ENCODE data around the gene NHS. TPM values are rescaled to one million over a fixed set of nuclear protein-coding genes. Genes with fewer than 3 reads are reported as not detected.

The NHS gene
- total and polyA plus RNA-seq, 2 of the 13 experiments (the other 11 are each of a cell fraction or from before 2014, with no cell fraction given) = 0.02 TPM; not detected in 1

DNA sequence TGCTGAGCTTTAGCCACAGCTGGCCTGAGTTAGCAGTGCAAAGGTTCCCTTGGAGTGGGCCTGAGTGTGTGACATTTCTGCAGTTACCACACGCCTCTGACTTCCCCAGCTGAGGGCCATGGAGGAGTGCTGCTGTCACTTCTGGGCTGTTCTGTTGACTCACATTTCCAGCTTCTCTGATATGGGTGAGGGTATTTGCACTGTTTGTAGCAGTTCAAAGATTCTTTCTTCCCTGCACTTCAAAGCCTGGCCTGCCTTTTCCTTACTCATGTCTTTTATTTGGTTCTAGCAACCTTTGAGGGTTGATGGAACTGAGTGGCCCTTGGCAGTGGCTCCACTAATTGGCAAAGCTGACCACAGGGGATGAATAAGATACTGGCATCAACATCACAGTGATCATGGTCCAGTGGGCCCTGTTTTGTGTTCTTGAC is 335.9 kb downstream of the NHS start (continued):
- TF ChIP-seq TGIF2 (CRISPR knock-in tag; IDR thresholded peaks at IDR 0.05) = peak; percentile 81; the same call in 1 of the 2 replicates
- peak; percentile 55; the same call in 1 of the 2 replicates for TF ChIP-seq TCF7 (IDR thresholded peaks at IDR 0.05; ENCODE audit: low read depth)
- 0 out of 2 replicates have a peak, but pooled peaks have one; percentile 29 for TF ChIP-seq KDM6A (CRISPR knock-in tag; IDR thresholded peaks at IDR 0.05; ENCODE audit: low read depth)
- peak; percentile 43 for TF ChIP-seq FOSL2 (CRISPR knock-in tag; IDR thresholded peaks at IDR 0.05)
- TF ChIP-seq, protein P1, sequence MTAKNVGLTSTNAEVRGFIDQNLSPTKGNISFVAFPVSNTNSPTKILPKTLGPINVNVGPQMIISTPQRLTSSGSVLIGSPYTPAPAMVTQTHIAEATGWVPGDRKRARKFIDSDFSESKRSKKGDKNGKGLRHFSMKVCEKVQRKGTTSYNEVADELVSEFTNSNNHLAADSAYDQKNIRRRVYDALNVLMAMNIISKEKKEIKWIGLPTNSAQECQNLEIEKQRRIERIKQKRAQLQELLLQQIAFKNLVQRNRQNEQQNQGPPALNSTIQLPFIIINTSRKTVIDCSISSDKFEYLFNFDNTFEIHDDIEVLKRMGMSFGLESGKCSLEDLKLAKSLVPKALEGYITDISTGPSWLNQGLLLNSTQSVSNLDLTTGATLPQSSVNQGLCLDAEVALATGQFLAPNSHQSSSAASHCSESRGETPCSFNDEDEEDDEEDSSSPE (CRISPR knock-in tag; IDR thresholded peaks at IDR 0.05) = no peak
- no peak for TF ChIP-seq ZKSCAN8 (CRISPR knock-in tag; IDR thresholded peaks at IDR 0.05; ENCODE audit: borderline replicate concordance)
- TF ChIP-seq, protein P2, sequence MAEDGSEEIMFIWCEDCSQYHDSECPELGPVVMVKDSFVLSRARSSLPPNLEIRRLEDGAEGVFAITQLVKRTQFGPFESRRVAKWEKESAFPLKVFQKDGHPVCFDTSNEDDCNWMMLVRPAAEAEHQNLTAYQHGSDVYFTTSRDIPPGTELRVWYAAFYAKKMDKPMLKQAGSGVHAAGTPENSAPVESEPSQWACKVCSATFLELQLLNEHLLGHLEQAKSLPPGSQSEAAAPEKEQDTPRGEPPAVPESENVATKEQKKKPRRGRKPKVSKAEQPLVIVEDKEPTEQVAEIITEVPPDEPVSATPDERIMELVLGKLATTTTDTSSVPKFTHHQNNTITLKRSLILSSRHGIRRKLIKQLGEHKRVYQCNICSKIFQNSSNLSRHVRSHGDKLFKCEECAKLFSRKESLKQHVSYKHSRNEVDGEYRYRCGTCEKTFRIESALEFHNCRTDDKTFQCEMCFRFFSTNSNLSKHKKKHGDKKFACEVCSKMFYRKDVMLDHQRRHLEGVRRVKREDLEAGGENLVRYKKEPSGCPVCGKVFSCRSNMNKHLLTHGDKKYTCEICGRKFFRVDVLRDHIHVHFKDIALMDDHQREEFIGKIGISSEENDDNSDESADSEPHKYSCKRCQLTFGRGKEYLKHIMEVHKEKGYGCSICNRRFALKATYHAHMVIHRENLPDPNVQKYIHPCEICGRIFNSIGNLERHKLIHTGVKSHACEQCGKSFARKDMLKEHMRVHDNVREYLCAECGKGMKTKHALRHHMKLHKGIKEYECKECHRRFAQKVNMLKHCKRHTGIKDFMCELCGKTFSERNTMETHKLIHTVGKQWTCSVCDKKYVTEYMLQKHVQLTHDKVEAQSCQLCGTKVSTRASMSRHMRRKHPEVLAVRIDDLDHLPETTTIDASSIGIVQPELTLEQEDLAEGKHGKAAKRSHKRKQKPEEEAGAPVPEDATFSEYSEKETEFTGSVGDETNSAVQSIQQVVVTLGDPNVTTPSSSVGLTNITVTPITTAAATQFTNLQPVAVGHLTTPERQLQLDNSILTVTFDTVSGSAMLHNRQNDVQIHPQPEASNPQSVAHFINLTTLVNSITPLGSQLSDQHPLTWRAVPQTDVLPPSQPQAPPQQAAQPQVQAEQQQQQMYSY (CRISPR knock-in tag; IDR thresholded peaks at IDR 0.05) = no peak
- TF ChIP-seq POGZ (CRISPR knock-in tag; IDR thresholded peaks at IDR 0.05) = no peak

GRCh38 chrX:17713288-17713687 is 338.3 kb downstream of the NHS start:
- ChIA-PET POLR2A (no interaction called here), CTCF (ENCODE audit: low intra/inter-chr PET ratio, low total read pairs) (no interaction called here)
- no peak overlapping the region for H3K4me3 ChIP-seq (replicated peaks in 1 of 3; ENCODE audit: insufficient read depth in 1 of 3, low read depth in 2 of 3, low read length in 3 of 3)
- in situ Hi-C loops (cut with HindIII; ENCODE audit: extremely low pct_ligation_motif_present, low pct_unique_long_range_greater_than_20kb) (no loop called here), intact Hi-C loops (cut with micrococcal nuclease; ENCODE audit: unreplicated experiment) (no loop called here)
- H3K27me3 ChIP-seq (ENCODE audit: control insufficient read depth in 1 of 2, insufficient read depth in 2 of 2, low read length in 2 of 2) = no peaks in the 10 kb centered on the region
- H3K79me2 ChIP-seq (ENCODE audit: insufficient read depth, low read length) = no peaks in the 10 kb centered on the region
- H3K4me1 ChIP-seq (ENCODE audit: insufficient read depth, low read length) = peaks cover 43% of the 10 kb centered on the region
- no peak overlapping the region for H3K27ac ChIP-seq (ENCODE audit: extremely low read length, insufficient read depth, low read length)
- H2AFZ ChIP-seq (ENCODE audit: low read length) = no peak overlapping the region
- FAIRE-seq (no peak), ATAC-seq (no peak), DNase-seq (ENCODE audit: low spot score) (no peak)
- H3K36me3 ChIP-seq (replicated peaks in 1 of 2; ENCODE audit: control insufficient read depth in 1 of 2, insufficient read depth in 2 of 2, low read length in 2 of 2) = no peaks in the 10 kb centered on the region
- no peaks in the 10 kb centered on the region for H3K9me3 ChIP-seq (ENCODE audit: low read length)
- H3K4me2 ChIP-seq (ENCODE audit: low read depth, low read length) = no peak overlapping the region
- no peak overlapping the region for H3K9ac ChIP-seq (ENCODE audit: insufficient read depth, low read depth, low read length)
- no TSS peak for BruUV-seq (replicated peaks)
- WGBS (ENCODE audit: low lambda C conversion rate) = 54% methylated on average over 2 of the region's 2 CpGs
- no peaks in the 10 kb centered on the region for H4K20me1 ChIP-seq (ENCODE audit: insufficient read depth, low read length)
- no peak for TF ChIP-seq ZNF644 (CRISPR knock-in tag; IDR thresholded peaks at IDR 0.05; ENCODE audit: low read depth)
- TF ChIP-seq, protein P3, sequence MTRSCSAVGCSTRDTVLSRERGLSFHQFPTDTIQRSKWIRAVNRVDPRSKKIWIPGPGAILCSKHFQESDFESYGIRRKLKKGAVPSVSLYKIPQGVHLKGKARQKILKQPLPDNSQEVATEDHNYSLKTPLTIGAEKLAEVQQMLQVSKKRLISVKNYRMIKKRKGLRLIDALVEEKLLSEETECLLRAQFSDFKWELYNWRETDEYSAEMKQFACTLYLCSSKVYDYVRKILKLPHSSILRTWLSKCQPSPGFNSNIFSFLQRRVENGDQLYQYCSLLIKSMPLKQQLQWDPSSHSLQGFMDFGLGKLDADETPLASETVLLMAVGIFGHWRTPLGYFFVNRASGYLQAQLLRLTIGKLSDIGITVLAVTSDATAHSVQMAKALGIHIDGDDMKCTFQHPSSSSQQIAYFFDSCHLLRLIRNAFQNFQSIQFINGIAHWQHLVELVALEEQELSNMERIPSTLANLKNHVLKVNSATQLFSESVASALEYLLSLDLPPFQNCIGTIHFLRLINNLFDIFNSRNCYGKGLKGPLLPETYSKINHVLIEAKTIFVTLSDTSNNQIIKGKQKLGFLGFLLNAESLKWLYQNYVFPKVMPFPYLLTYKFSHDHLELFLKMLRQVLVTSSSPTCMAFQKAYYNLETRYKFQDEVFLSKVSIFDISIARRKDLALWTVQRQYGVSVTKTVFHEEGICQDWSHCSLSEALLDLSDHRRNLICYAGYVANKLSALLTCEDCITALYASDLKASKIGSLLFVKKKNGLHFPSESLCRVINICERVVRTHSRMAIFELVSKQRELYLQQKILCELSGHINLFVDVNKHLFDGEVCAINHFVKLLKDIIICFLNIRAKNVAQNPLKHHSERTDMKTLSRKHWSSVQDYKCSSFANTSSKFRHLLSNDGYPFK (CRISPR knock-in tag; IDR thresholded peaks at IDR 0.05; ENCODE audit: borderline replicate concordance) = no peak
- TF ChIP-seq NFYC (CRISPR knock-in tag; IDR thresholded peaks at IDR 0.05) = no peak
- TF ChIP-seq, protein P4, sequence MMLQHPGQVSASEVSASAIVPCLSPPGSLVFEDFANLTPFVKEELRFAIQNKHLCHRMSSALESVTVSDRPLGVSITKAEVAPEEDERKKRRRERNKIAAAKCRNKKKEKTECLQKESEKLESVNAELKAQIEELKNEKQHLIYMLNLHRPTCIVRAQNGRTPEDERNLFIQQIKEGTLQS (CRISPR knock-in tag; IDR thresholded peaks at IDR 0.05) = no peak
- TF ChIP-seq, protein P5, sequence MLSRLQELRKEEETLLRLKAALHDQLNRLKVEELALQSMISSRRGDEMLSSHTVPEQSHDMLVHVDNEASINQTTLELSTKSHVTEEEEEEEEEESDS (CRISPR knock-in tag; IDR thresholded peaks at IDR 0.05; ENCODE audit: borderline replicate concordance) = no peak
- TF ChIP-seq ZNF383 (CRISPR knock-in tag; IDR thresholded peaks at IDR 0.05; ENCODE audit: borderline replicate concordance) = no peak
- TF ChIP-seq SAFB2 (CRISPR knock-in tag; IDR thresholded peaks at IDR 0.05; ENCODE audit: borderline replicate concordance, low read depth) = no peak
- no peak for TF ChIP-seq ZNF7 (CRISPR knock-in tag; IDR thresholded peaks at IDR 0.05)
- no peak for TF ChIP-seq KDM1A (CRISPR knock-in tag; IDR thresholded peaks at IDR 0.05)
- no peak for TF ChIP-seq ZNF792 (CRISPR knock-in tag; IDR thresholded peaks at IDR 0.05)
